ENCODE results near the gene FAM117A.
"Not testable (repeated sequence)": the region's sequence is repeated elsewhere in the genome, so short reads cannot be mapped to it uniquely, and the experiment has no call there.

FAM117A gene

GRCh38 chr17:49759203-49759602 is 4.7 kb downstream of the FAM117A start:
- H3K36me3 ChIP-seq (ENCODE audit: control insufficient read depth, low read length), result no peaks in the 10 kb centered on the region
- 0 out of 2 replicates have a peak, but pooled peaks cover 5% of the 10 kb centered on the region for H3K27me3 ChIP-seq (ENCODE audit: control insufficient read depth, low read length)
- no peaks in the 10 kb centered on the region for H3K79me2 ChIP-seq (ENCODE audit: control insufficient read depth, low read length)
- peaks cover 25% of the 10 kb centered on the region for H3K4me1 ChIP-seq (ENCODE audit: control insufficient read depth, low read length)
- TF ChIP-seq EZH2phosphoT487 (IDR thresholded peaks at IDR 0.05; ENCODE audit: borderline replicate concordance, low read length) (no peak), CTCF (IDR thresholded peaks at IDR 0.05; ENCODE audit: low read depth, low read length, poor library complexity, severe bottlenecking) (no peak)
- H3K27ac ChIP-seq (ENCODE audit: low read depth, low read length), result no peak overlapping the region
- no peak overlapping the region for H3K4me3 ChIP-seq (ENCODE audit: low read length)
- H3K4me2 ChIP-seq (ENCODE audit: low read length), result no peak overlapping the region
- H3F3A ChIP-seq (ENCODE audit: control insufficient read depth, insufficient read depth), result no peaks in the 10 kb centered on the region
- H3K9me3 ChIP-seq (ENCODE audit: control insufficient read depth, insufficient read depth, low read length), result no peaks in the 10 kb centered on the region
- no peaks in the 10 kb centered on the region for H4K20me1 ChIP-seq (ENCODE audit: control insufficient read depth, insufficient read depth, low read depth, low read length)
- H3K9me2 ChIP-seq (replicated peaks; ENCODE audit: control insufficient read depth, low read length), result no peaks in the 10 kb centered on the region

- peaks cover 24% of the 10 kb centered on the region for H3K4me1 ChIP-seq (ENCODE audit: control insufficient read depth, low read length)
- not testable (repeated sequence) for H3K4me2 ChIP-seq (ENCODE audit: low read length); H3K9me2 ChIP-seq (replicated peaks; ENCODE audit: control insufficient read depth, low read length); H3K4me3 ChIP-seq (ENCODE audit: low read length); H3K9me3 ChIP-seq (ENCODE audit: control insufficient read depth, insufficient read depth, low read length); H4K20me1 ChIP-seq (ENCODE audit: control insufficient read depth, insufficient read depth, low read depth, low read length); H3K27me3 ChIP-seq (ENCODE audit: control insufficient read depth, low read length); H3K27ac ChIP-seq (ENCODE audit: low read depth, low read length); H3K79me2 ChIP-seq (ENCODE audit: control insufficient read depth, low read length); H3K36me3 ChIP-seq (ENCODE audit: control insufficient read depth, low read length); H3F3A ChIP-seq (ENCODE audit: control insufficient read depth, insufficient read depth)
Observed at GRCh38 chr17:49758464-49759010, 5.4 kb downstream of the FAM117A start.

GRCh38 chr17:49757151-49757777 is 6.7 kb downstream of the FAM117A start:
- TF ChIP-seq CTCF (IDR thresholded peaks at IDR 0.05; ENCODE audit: low read depth, low read length, poor library complexity, severe bottlenecking), result no peak
- TF ChIP-seq EZH2phosphoT487 (IDR thresholded peaks at IDR 0.05; ENCODE audit: borderline replicate concordance, low read length), result no peak
- no peak overlapping the region for H3K27ac ChIP-seq (ENCODE audit: low read depth, low read length)
- H3K36me3 ChIP-seq (ENCODE audit: control insufficient read depth, low read length), result no peaks in the 10 kb centered on the region
- no peaks in the 10 kb centered on the region for H3F3A ChIP-seq (ENCODE audit: control insufficient read depth, insufficient read depth)
- H3K9me2 ChIP-seq (replicated peaks; ENCODE audit: control insufficient read depth, low read length), result no peaks in the 10 kb centered on the region
- H3K79me2 ChIP-seq (ENCODE audit: control insufficient read depth, low read length), result no peaks in the 10 kb centered on the region
- no peak overlapping the region for H3K4me3 ChIP-seq (ENCODE audit: low read length)
- H3K27me3 ChIP-seq (ENCODE audit: control insufficient read depth, low read length), result no peaks in the 10 kb centered on the region
- H4K20me1 ChIP-seq (ENCODE audit: control insufficient read depth, insufficient read depth, low read depth, low read length), result no peaks in the 10 kb centered on the region
- no peaks in the 10 kb centered on the region for H3K9me3 ChIP-seq (ENCODE audit: control insufficient read depth, insufficient read depth, low read length)
- H3K4me2 ChIP-seq (ENCODE audit: low read length), result no peak overlapping the region
- peaks cover 13% of the 10 kb centered on the region for H3K4me1 ChIP-seq (ENCODE audit: control insufficient read depth, low read length)

GRCh38 chr17:49756323-49757150 is 7.4 kb downstream of the FAM117A start:
- Histone ChIP-seq H4K20me1 (ENCODE audit: control insufficient read depth, insufficient read depth, low read depth, low read length) (no peaks in the 10 kb centered on the region), H3K36me3 (ENCODE audit: control insufficient read depth, low read length) (no peaks in the 10 kb centered on the region), H3K9me2 (replicated peaks; ENCODE audit: control insufficient read depth, low read length) (no peaks in the 10 kb centered on the region), H3K4me3 (ENCODE audit: low read length) (no peak overlapping the region), H3F3A (ENCODE audit: control insufficient read depth, insufficient read depth) (no peaks in the 10 kb centered on the region), H3K4me1 (ENCODE audit: control insufficient read depth, low read length) (peaks cover 13% of the 10 kb centered on the region), H3K79me2 (ENCODE audit: control insufficient read depth, low read length) (no peaks in the 10 kb centered on the region), H3K27me3 (ENCODE audit: control insufficient read depth, low read length) (no peaks in the 10 kb centered on the region), H3K27ac (ENCODE audit: low read depth, low read length) (no peak overlapping the region), H3K4me2 (ENCODE audit: low read length) (no peak overlapping the region), H3K9me3 (ENCODE audit: control insufficient read depth, insufficient read depth, low read length) (no peaks in the 10 kb centered on the region)
- TF ChIP-seq CTCF (IDR thresholded peaks at IDR 0.05; ENCODE audit: low read depth, low read length, poor library complexity, severe bottlenecking) (no peak), EZH2phosphoT487 (IDR thresholded peaks at IDR 0.05; ENCODE audit: borderline replicate concordance, low read length) (no peak)

Measured in DOHH2 (cell line).